Testis (tissue), 3 donors: ENCODE results near the gene ZNF267. TPM values are rescaled to one million over a fixed set of nuclear protein-coding genes. Genes with fewer than 3 reads are reported as not detected.
"Not testable (repeated sequence)": the region's sequence is repeated elsewhere in the genome, so short reads cannot be mapped to it uniquely, and the experiment has no call there.

ENCODE experiments used
- DNase-seq: peaks from one replicate; pipeline ENCODE4 v3.0.0-alpha.2; 2019
- H3K27ac ChIP-seq, 2 donors: fragments of 200-600 bp; sonication (generic); one replicate each; pipeline ENCODE4 v1.5.1; 2019
- H3K27me3 ChIP-seq: fragments of 200-600 bp; sonication (generic); one replicate; pipeline ENCODE4 v1.5.1; 2019
- H3K36me3 ChIP-seq: fragments of 200-600 bp; sonication (generic); one replicate; pipeline ENCODE4 v1.5.1; 2017; ENCODE audit warnings: low read depth; ENCODE audit errors: missing control alignments
- H3K4me1 ChIP-seq: fragments of 200-600 bp; sonication (generic); one replicate; pipeline ENCODE4 v1.5.1; 2019
- H3K4me3 ChIP-seq, 2 donors: fragments of 200-600 bp; sonication (generic); one replicate each; pipeline ENCODE4 v1.5.1; 2017 to 2019
- H3K9me3 ChIP-seq: fragments of 200-600 bp; sonication (generic); one replicate; pipeline ENCODE4 v1.5.1; 2017
- WGBS, 2 donors: methylation state at CpG; one replicate each; pipeline ENCODE4 v1.1.5; 2018; 5-methylcytosine and 5-hydroxymethylcytosine counted together
- intact Hi-C: fragments of 100-400 bp; cut with DNase I; formaldehyde crosslinking; loops from one replicate; pipeline ENCODE4 v1.15.1; 2023; ENCODE audit warnings: low total_unique reads
- polyA plus RNA-seq: library from polyadenylated mRNA; stranded (reverse); fragments of 350-450 nt; fragmentation: Illumina TruSeq; extraction: RNeasy Lipid Tissue Mini Kit (QIAGEN cat#74804); gene quantifications from one replicate; pipeline ENCODE4 v1.2.3, GENCODE V29; 2014; ENCODE audit warnings: low read depth, low replicate concordance; ENCODE audit not compliant: insufficient read depth
- small RNA-seq, 2 donors: library from RNA; depleted of rRNA; stranded (forward); fragments of <200 nt; gene quantifications; one replicate each; pipeline ENCODE3, GENCODE V24; 2016
- total RNA-seq, 2 donors: library from RNA; depleted of rRNA; stranded (reverse); fragments of >200 nt; gene quantifications; one replicate each; pipeline ENCODE4 v1.2.3, GENCODE V29; 2016

The ZNF267 gene
- total and polyA plus RNA-seq, 3 donors from 2014 or later: 4.6 to 18.7 (median 17.8) TPM

DNA sequence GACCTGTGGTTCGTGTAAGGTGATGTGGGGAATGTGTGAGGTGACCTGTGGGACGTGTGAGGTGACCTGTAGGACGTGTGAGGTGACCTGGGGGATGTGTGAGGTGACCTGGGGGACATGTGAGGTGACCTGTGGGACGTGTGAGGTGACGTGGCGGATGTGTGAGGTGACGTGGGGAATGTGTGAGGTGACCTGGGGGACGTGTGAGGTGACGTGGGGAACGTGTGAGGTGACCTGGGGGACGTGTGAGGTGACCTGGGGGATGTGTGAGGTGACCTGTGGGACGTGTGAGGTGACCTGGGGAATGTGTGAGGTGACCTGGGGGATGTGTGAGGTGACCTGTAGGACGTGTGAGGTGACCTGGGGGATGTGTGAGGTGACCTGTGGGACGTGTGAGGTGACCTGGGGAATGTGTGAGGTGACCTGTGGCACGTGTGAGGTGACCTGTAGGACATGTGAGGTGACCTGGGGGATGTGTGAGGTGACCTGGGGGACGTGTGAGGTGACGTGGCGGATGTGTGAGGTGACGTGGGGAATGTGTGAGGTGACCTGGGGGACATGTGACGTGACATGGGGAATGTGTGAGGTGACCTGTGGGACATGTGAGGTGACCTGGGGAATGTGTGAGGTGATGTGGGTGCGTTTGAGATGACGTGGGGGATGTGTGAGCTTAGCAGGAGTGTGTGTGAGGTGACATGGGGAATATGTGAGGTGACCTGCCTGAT is 86.7 kb downstream of the ZNF267 start:
- H3K9me3 ChIP-seq, H3K27ac ChIP-seq, H3K4me3 ChIP-seq, intact Hi-C loops, DNase-seq, H3K27me3 ChIP-seq, H3K36me3 ChIP-seq, H3K4me1 ChIP-seq: not testable (repeated sequence)
- 69 to 81% methylated on average over 22 of the region's 22 CpGs for WGBS, 2 donors

Small RNA genes within 50 kb of the gene (small RNA-seq; reads per million reads assigned to genes)
- 0 to 0.18 reads per million in 2 donors for gene AC034105.2
- gene AC034105.4: 0 reads per million in 2 donors
